Panc1 (cell line): ENCODE results near the gene TEPSIN. TPM values are rescaled to one million over a fixed set of nuclear protein-coding genes. Genes with fewer than 3 reads are reported as not detected.
A peak's percentile ranks its signal among the peaks of the same experiment; 100 is the strongest.

Source experiments
- ATAC-seq: fragments of 200-7000 bp; cut with Tn5 transposase; 2 replicates; pipeline ENCODE4 v1.9.1; 2020; ENCODE audit warnings: mild to moderate bottlenecking, moderate library complexity
- BruUV-seq: library from RNA; stranded (reverse); fragments of 400-500 nt; replicated peaks from 2 replicates; lab custom pipeline; 2021; lab: Mats Ljungman, UMichigan
- CTCF ChIA-PET: fragments of 300-600 bp; sonication (Branson Sonifier 250); formaldehyde crosslinking; loops from one replicate; lab custom pipeline; 2022; ENCODE audit warnings: antibody characterized with exemption; lab: Charles Lee
- POLR2A ChIA-PET: fragments of 300-600 bp; sonication (Branson Sonifier 250); formaldehyde crosslinking; loops from one replicate; lab custom pipeline; 2022; ENCODE audit warnings: antibody characterized with exemption; lab: Charles Lee
- DNase-seq: peaks from one replicate; pipeline ENCODE4 v3.0.0-alpha.2; 2010; ENCODE audit warnings: low read depth, low spot score
- H3K27ac ChIP-seq: 2 replicates; pipeline ENCODE4 v1.5.1; 2011; ENCODE audit warnings: mild to moderate bottlenecking, low read length, inconsistent platforms
- H3K27me3 ChIP-seq: fragments of 200-500 bp; sonication (Bioruptor generic); 2 replicates; pipeline ENCODE4 v1.6.0; 2014; ENCODE audit warnings: low read length, inconsistent platforms; ENCODE audit not compliant: control insufficient read depth, insufficient read depth
- H3K36me3 ChIP-seq: fragments of 200-500 bp; sonication (Bioruptor generic); 2 replicates; pipeline ENCODE4 v1.5.1; 2014; ENCODE audit warnings: inconsistent platforms, mild to moderate bottlenecking, low read length, moderate library complexity; ENCODE audit not compliant: control insufficient read depth, insufficient read depth
- H3K4me1 ChIP-seq: 2 replicates; pipeline ENCODE4 v1.5.1; 2011; ENCODE audit warnings: inconsistent platforms, mild to moderate bottlenecking, low read length, moderate library complexity; ENCODE audit not compliant: control insufficient read depth, insufficient read depth
- H3K4me3 ChIP-seq, 2 experiments: 2 replicates each; pipeline ENCODE4 v1.5.1; 2011 to 2012; ENCODE audit warnings: low read depth in 2 of 2, low read length in 2 of 2, mild to moderate bottlenecking in 2 of 2, inconsistent platforms in 1 of 2, moderate library complexity in 1 of 2
- H3K9me3 ChIP-seq: fragments of 200-500 bp; sonication (Bioruptor generic); 2 replicates; pipeline ENCODE4 v1.5.1; 2014; ENCODE audit warnings: low read depth, mild to moderate bottlenecking, inconsistent platforms, low read length, moderate library complexity; ENCODE audit not compliant: control insufficient read depth, insufficient read depth
- POLR2AphosphoS5 ChIP-seq: IDR thresholded peaks from 2 replicates; pipeline ENCODE4 v1.6.1; 2012; ENCODE audit warnings: mild to moderate bottlenecking, low read depth, low read length, moderate library complexity
- SIN3A ChIP-seq: IDR thresholded peaks from 2 replicates; pipeline ENCODE4 v1.6.1; 2012; ENCODE audit warnings: low read depth, mild to moderate bottlenecking, low read length, moderate library complexity, borderline replicate concordance; ENCODE audit not compliant: insufficient read depth
- TCF7L2 ChIP-seq: IDR thresholded peaks from 2 replicates; pipeline ENCODE4 v1.6.1; 2011; ENCODE audit warnings: mild to moderate bottlenecking, low read depth, low read length, inconsistent platforms
- in situ Hi-C: cut with HindIII; loops from 2 replicates; pipeline ENCODE4 v1.10.0; 2016; ENCODE audit warnings: low sequenced_read_pairs, low pct_unique_long_range_greater_than_20kb
- intact Hi-C: fragments of 100-400 bp; cut with micrococcal nuclease; formaldehyde crosslinking; loops from one replicate; pipeline ENCODE4 v1.10.0; 2022; ENCODE audit not compliant: unreplicated experiment
- total RNA-seq: library from RNA; stranded (reverse); gene quantifications from one replicate; pipeline ENCODE4 v1.2.1, GENCODE V29; 2021; ENCODE audit not compliant: unreplicated experiment
- TF ChIP-seq, protein P1 (sequence below): fragments of 450-650 bp; IDR thresholded peaks from 2 replicates; pipeline ENCODE4 v1.5.1; 2017; ENCODE audit warnings: mild to moderate bottlenecking
- TF ChIP-seq, protein P2 (sequence below), 2 experiments: IDR thresholded peaks; 2 replicates each; pipeline ENCODE4 v1.6.1; 2011 to 2012; ENCODE audit warnings: low read depth in 2 of 2, control low read depth in 1 of 2, low read length in 1 of 2, mild to moderate bottlenecking in 1 of 2, moderate library complexity in 1 of 2; ENCODE audit not compliant: insufficient read depth in 1 of 2

TEPSIN gene
- total RNA-seq, 1 experiment from 2014 or later = 44.9 TPM

DNA sequence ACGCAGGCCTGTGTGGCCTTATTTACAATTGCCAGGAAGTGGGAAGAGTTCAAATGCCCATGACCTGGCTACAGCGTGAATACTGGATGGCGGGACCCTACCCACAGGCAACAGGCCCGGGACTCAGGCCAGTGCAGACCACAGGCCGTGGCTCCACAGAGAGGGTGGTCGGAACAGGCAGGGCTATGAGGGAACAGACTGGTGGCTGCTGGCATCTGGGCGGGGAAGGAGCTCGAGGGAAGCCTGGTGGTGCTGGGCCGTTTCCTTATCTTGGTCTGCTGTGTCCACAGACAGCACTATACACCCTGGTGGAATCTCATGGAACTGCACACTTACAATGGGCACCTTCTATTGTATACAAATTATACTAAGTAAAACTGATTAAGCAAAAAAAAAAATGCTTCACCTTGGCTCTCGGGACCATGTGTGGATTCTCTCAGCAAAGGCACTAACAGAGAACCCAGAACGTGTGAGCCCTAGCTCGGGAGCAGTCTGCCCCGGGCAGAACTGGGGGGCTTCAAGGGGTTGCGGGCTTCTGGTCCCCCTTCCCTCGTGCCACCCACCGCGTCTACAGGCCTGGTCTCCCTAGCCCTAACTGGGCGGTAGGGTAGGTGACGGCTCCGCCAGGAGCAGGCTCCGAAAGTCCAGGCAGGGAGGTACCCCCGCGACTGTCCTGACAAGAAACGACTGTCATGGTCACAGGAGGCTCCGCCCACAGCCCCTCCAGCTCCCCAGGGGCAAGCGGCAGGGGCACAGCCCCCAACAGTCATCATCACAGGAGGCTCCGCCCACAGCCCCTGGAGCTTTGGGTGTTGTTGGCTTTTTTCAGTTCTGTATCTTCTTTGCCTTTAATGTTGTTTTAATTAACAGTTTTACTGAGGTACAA, 37.9 kb downstream of the TEPSIN start:
- no peak overlapping the region for H3K4me3 ChIP-seq
- ChIA-PET CTCF (interaction anchor here (0.5 to 0.9 kb wide), 5 partner anchors 22 to 572 kb away, joined by 3 to 9 read pairs (median 4); partner anchors contain the start of gene CEP131), POLR2A (no interaction called here)
- no peaks in the 10 kb centered on the region for H3K27me3 ChIP-seq
- peak; percentile 89 for ATAC-seq
- TF ChIP-seq, protein P1, sequence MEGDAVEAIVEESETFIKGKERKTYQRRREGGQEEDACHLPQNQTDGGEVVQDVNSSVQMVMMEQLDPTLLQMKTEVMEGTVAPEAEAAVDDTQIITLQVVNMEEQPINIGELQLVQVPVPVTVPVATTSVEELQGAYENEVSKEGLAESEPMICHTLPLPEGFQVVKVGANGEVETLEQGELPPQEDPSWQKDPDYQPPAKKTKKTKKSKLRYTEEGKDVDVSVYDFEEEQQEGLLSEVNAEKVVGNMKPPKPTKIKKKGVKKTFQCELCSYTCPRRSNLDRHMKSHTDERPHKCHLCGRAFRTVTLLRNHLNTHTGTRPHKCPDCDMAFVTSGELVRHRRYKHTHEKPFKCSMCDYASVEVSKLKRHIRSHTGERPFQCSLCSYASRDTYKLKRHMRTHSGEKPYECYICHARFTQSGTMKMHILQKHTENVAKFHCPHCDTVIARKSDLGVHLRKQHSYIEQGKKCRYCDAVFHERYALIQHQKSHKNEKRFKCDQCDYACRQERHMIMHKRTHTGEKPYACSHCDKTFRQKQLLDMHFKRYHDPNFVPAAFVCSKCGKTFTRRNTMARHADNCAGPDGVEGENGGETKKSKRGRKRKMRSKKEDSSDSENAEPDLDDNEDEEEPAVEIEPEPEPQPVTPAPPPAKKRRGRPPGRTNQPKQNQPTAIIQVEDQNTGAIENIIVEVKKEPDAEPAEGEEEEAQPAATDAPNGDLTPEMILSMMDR = peak; percentile 79; the same call in 1 of the 2 replicates
- TF ChIP-seq POLR2AphosphoS5 = no peak
- in situ Hi-C loops = no loop called here
- H3K9me3 ChIP-seq = no peaks in the 10 kb centered on the region
- no peaks in the 10 kb centered on the region for H3K4me1 ChIP-seq
- H3K36me3 ChIP-seq = no peaks in the 10 kb centered on the region
- intact Hi-C loops = loop anchor here (5.0 kb wide), 1 partner anchor 59 kb away; no protein-coding TSS in a partner anchor
- DNase-seq = peak; percentile 7
- no peak overlapping the region for H3K27ac ChIP-seq
- BruUV-seq = TSS peak; percentile 72

DNA sequence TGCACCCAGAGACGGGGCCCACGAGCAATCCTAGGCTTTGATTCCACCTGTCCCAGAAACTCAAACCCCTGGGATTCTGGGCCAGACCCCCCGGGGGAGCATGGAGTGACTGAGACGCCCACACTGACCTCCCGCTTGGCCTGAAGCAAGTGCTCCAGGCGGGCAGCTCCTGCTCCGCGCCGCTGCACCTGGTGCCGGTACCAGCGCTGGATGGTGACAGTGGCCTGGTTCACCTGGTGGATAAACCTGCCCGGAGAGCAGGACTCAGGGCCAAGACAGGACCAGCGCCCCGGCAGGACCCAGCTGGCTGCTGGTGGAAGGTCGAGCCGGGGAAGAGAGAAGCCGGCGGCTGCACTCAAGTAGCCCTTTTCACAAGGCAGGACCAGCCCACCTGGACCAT, 38.7 kb downstream of the TEPSIN start:
- DNase-seq = no peak
- POLR2A ChIA-PET = no interaction called here
- Histone ChIP-seq H3K4me1 (no peaks in the 10 kb centered on the region), H3K4me3 (no peak overlapping the region), H3K27me3 (no peaks in the 10 kb centered on the region), H3K36me3 (no peaks in the 10 kb centered on the region), H3K9me3 (no peaks in the 10 kb centered on the region), H3K27ac (no peak overlapping the region)
- intact Hi-C loops = loop anchor here (5.0 kb wide), 1 partner anchor 58 kb away; no protein-coding TSS in a partner anchor
- TF ChIP-seq, protein P2, sequence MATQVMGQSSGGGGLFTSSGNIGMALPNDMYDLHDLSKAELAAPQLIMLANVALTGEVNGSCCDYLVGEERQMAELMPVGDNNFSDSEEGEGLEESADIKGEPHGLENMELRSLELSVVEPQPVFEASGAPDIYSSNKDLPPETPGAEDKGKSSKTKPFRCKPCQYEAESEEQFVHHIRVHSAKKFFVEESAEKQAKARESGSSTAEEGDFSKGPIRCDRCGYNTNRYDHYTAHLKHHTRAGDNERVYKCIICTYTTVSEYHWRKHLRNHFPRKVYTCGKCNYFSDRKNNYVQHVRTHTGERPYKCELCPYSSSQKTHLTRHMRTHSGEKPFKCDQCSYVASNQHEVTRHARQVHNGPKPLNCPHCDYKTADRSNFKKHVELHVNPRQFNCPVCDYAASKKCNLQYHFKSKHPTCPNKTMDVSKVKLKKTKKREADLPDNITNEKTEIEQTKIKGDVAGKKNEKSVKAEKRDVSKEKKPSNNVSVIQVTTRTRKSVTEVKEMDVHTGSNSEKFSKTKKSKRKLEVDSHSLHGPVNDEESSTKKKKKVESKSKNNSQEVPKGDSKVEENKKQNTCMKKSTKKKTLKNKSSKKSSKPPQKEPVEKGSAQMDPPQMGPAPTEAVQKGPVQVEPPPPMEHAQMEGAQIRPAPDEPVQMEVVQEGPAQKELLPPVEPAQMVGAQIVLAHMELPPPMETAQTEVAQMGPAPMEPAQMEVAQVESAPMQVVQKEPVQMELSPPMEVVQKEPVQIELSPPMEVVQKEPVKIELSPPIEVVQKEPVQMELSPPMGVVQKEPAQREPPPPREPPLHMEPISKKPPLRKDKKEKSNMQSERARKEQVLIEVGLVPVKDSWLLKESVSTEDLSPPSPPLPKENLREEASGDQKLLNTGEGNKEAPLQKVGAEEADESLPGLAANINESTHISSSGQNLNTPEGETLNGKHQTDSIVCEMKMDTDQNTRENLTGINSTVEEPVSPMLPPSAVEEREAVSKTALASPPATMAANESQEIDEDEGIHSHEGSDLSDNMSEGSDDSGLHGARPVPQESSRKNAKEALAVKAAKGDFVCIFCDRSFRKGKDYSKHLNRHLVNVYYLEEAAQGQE (IDR thresholded peaks at IDR 0.05; ENCODE audit: insufficient read depth in 1 of 2, low read depth in 2 of 2, low read length in 1 of 2) = no peak
- TF ChIP-seq TCF7L2 (no peak), POLR2AphosphoS5 (no peak), SIN3A (no peak)
- TF ChIP-seq, protein P1 = no peak
- no peak for ATAC-seq
- in situ Hi-C loops = no loop called here
- CTCF ChIA-PET = interaction anchor here (0.5 to 0.9 kb wide), 4 partner anchors 23 to 572 kb away, joined by 3 to 9 read pairs (median 4); partner anchors contain the start of gene CEP131
- no TSS peak for BruUV-seq
